Right kidney (tissue), 1 donor: ENCODE results near the gene MACROD2.

Source experiments
- DNase-seq: peaks from one replicate; pipeline ENCODE4 v3.0.0-alpha.2; 2016

MACROD2 gene

GRCh38 chr20:15297059-15297875, 1302.0 kb downstream of the MACROD2 start:
- DNase-seq: no peak

DNA sequence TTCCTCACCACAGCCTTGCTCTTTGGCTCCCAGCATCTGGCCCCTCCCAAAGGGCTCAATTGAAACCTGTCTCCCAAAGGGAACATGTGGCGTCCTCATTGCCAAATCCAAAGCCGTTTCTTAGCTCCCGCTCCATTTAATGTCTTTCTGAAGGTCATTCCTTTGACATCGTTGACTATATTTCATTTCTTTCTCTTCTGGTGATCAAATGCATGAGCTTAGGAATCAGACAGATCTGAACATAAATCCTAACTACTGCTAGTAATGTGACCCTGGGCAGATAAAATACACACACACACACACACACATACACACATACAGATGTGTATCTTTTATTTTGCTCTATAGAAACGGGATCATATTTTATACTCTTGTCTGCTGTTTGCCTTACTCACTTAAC, 1306.8 kb downstream of the MACROD2 start:
- no peak for DNase-seq

GRCh38 chr20:15310361-15310760, 1315.0 kb downstream of the MACROD2 start:
- DNase-seq: no peak

DNA sequence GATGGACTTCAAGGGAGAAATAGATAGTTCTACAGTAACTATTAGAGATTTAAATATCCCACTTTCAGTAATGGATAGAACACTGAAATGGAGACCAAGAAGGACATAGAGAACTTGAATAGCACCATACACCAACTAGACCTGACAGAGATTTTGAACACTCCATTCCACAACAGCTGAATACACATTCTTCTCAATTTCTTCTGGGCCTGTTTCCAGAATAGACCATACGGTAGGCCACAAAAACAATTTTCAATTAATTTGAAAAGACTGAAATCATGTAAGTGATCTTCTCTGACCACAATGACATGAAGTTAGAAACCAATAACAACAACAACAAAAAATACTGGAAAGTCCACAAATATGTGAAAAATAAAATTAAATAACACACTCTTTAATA, 1321.2 kb downstream of the MACROD2 start:
- DNase-seq: no peak

DNA sequence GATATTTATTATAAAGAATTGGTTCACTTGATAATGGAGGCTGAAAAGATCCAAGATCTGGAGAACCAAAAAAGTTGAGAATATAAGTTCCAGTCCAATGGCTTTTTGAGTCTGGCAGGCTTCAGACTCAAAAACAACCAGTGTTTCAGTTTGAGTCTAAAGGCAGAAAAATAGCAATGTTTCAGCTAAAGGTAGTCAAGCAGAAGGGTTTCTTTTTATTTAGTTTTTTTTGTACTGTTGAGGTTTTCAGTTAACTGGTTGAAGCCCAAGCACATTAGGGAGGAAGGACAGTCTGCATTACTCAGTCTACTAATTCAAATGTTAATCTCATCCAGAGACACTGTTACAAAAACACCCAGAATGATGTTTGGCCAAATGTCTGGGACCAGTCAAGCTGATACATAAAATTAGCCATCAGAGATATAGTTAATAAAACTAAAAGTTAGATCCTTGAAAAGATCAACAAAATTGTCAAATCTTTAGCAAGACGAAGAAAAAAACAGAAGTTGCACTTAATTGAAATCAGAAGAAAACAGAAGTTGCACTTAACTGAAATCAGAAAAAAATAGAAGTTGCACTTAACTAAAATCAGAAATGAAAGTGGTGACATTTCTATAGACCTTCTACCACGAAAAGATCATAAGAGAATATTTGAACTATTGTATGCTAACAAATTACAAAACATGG, 1322.4 kb downstream of the MACROD2 start:
- DNase-seq: no peak

DNA sequence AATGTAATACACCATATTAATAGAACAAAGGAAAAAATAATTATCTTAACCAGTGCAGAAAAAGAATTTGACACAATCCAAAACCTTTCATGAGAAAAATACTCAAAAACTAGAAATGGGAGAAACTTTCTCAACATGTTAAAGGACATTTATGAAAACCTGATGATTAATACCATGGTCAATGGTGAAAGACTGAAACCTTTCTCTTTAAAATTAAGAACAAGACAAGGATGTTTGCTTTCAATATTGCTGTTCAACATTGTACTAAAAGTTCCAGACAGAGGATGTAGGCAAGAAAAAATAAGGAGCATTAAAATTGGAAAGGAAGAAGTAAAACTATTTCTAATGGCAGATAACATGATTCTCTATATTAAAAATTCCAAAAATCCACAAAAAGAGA, 1323.4 kb downstream of the MACROD2 start:
- DNase-seq: no peak

- no peak for DNase-seq
Observed at GRCh38 chr20:15319439-15319838, 1324.1 kb downstream of the MACROD2 start.

DNA sequence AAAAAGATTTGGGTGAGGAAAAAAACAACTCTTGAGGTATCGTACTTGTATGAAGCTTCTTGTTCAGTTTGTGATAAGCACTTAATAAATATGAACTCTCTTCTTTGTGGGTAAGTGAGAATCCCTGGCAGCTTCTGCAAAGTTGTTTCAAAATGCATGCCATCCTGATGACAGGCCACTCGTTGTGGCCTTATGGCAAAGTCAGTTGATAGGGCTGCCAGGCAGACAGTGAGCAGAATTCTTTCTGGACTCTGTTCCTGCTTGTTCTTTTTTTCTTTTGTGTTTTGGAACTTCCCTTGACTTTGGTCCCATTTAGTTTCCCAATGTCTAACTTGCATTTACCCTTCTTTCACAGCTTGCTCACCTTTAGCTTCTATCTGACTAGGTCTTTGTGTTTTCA, 1325.6 kb downstream of the MACROD2 start:
- DNase-seq: no peak

DNA sequence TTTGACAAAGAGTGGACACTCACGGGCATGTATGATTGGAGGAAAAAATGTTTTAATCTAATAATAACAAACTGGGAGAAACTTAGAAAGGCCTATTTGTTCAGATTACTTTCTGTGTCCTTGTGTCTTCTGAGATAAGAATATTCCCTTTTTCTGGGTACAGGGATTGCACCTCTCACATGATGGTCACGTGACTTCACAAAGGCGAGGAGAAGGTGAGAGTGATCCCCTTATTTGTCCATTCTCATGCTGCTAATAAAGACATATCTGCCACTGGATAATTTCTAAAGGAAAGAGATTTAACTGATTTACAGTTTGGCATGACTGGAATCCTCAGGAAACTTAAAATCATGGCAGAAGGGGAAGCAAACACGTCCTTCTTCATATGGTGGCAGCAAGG, 1331.8 kb downstream of the MACROD2 start:
- no peak for DNase-seq

- no peak for DNase-seq
Observed at GRCh38 chr20:15328084-15328483, 1332.8 kb downstream of the MACROD2 start.

DNA sequence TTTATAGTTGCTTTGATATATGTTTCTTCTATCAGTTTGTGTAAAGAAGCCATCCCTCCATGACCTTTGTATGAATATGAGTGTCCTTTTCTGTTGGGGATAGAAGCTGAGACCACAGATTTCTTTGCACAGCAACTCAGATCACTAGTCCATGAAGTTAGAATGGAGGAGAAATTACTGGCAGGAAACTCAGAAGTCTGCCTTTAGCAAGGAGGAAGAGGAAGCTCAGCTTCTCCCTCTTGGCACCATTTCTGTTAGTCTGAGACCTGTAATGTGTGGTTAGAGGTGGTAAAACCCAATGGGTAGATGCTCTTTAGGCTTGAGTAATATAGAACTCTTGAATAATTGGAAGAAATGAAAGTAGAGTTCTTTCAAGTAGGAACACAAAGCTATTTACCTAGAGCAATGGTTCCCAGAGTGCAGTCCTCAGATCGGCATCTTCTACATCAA, 1337.4 kb downstream of the MACROD2 start:
- DNase-seq: no peak

- no peak for DNase-seq
Observed at GRCh38 chr20:15333170-15333569, 1337.9 kb downstream of the MACROD2 start.

- no peak for DNase-seq
Observed at GRCh38 chr20:15336011-15336410, 1340.7 kb downstream of the MACROD2 start.

GRCh38 chr20:15336536-15336935, 1341.2 kb downstream of the MACROD2 start:
- no peak for DNase-seq

- DNase-seq: no peak
Observed at GRCh38 chr20:15339264-15339663, 1343.9 kb downstream of the MACROD2 start.

GRCh38 chr20:15342991-15343523, 1347.7 kb downstream of the MACROD2 start:
- no peak for DNase-seq

- no peak for DNase-seq
Observed at GRCh38 chr20:15345287-15345686, 1350.0 kb downstream of the MACROD2 start.

DNA sequence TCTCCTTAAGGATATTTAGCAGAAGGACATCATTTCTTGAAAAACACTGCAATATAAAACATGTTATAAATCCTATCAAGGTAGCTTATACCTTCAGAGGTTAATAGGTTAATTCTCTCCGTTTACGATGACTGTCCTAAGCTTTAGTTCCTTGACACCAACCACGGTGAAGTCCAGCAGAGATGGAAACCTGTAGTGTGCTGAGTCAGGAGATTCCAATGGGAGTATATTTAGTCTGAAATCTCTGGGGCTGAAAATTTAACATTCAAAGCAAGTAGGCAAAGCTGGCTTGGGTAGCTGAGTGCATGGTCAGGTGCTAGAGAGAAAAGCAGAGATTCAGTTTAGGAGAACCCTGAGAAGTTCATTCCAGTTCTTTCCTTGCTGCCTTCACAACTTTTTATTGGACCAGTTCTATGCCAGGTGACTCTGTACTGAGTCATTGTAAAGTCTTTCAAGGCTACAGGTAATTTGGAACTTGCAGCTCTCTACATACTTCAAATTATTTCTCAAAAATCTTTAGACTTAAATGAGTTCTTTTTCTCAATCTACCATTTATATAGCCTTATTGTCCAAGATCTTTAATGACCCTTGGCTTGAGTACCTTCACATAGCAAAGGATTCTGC, 1351.5 kb downstream of the MACROD2 start:
- no peak for DNase-seq

DNA sequence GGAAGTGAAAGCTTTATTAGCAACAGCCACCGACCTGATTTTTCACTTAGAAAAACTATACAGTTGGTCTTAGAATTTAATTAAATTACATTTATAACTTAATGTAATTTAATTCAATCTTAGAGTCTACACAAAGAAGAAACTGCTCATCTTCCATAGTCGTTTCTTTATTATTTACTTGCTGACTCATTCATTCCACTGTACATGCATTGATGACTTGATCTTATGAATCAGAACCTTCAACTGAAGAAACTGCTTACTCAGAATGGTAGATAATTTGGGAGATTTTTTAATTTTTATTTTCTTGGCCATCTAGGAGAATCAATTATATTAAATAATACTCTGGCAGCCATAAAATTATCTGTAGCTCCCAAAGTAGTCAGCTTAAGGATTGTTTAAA, 1363.7 kb downstream of the MACROD2 start:
- DNase-seq: no peak

DNA sequence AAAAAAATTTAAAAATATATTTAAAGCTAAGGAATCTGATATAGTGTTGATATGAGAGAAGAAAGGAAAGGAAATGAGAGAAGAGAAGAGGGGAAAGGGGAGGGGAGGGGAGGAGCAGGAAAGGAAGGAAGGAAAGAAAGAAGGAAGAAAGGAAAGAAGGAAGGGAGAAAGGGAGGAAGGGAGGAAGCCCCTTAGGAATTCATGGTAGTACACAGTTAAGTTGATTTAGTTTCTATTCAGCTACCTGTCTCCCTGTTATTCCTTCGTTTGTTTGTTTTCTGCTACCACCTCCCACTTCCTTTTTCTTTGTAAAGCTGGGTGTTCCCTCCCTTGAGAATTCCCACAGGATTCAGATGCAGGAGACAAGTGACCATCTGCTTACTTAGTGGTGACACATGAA, 1367.5 kb downstream of the MACROD2 start:
- DNase-seq: no peak

GRCh38 chr20:15364781-15365180, 1369.5 kb downstream of the MACROD2 start:
- no peak for DNase-seq

GRCh38 chr20:15370370-15370769, 1375.1 kb downstream of the MACROD2 start:
- no peak for DNase-seq

GRCh38 chr20:15374682-15375081, 1379.4 kb downstream of the MACROD2 start:
- no peak for DNase-seq
